K562 (cell line): Measurements from ENCODE around the gene SUPT20H. TPM values are rescaled to one million over a fixed set of nuclear protein-coding genes. Genes with fewer than 3 reads are reported as not detected.
A peak's percentile ranks its signal among the peaks of the same experiment; 100 is the strongest.

ENCODE experiments used
- CXXC5 ChIP-seq: fragments of 250-450 bp; sonication (Bioruptor Pico); IDR thresholded peaks from 2 replicates; pipeline ENCODE4 v1.8.0; 2022; ENCODE audit warnings: inconsistent platforms, mild to moderate bottlenecking, moderate library complexity
- EP400 ChIP-seq: fragments of 450-650 bp; IDR thresholded peaks from 2 replicates; pipeline ENCODE4 v1.6.1; 2017; ENCODE audit warnings: antibody characterized with exemption, mild to moderate bottlenecking, moderate library complexity
- GABPB1 ChIP-seq: sonication (generic); formaldehyde crosslinking; IDR thresholded peaks from 2 replicates; pipeline ENCODE4 v1.8.0; 2022; ENCODE audit warnings: mild to moderate bottlenecking, missing genetic modification reagents
- NFE2L1 ChIP-seq: fragments of 450-650 bp; IDR thresholded peaks from 2 replicates; pipeline ENCODE4 v1.6.1; 2016; ENCODE audit warnings: missing genetic modification characterization, low read depth, mild to moderate bottlenecking, missing compliant biosample characterization, moderate library complexity, borderline replicate concordance
- POLR2G ChIP-seq: fragments of 200-400 bp; formaldehyde crosslinking; IDR thresholded peaks from 2 replicates; pipeline ENCODE4 v1.6.1; 2017; ENCODE audit warnings: low read depth, mild to moderate bottlenecking, antibody characterized with exemption, low read length, moderate library complexity
- PTBP1 ChIP-seq: fragments of 200-400 bp; formaldehyde crosslinking; IDR thresholded peaks from 2 replicates; pipeline ENCODE4 v1.6.1; 2017; ENCODE audit warnings: low read depth, low read length
- RERE ChIP-seq: sonication (generic); formaldehyde crosslinking; IDR thresholded peaks from 2 replicates; pipeline ENCODE4 v1.8.0; 2023; ENCODE audit warnings: missing genetic modification reagents, mild to moderate bottlenecking, borderline replicate concordance
- SAFB2 ChIP-seq: fragments of 200-400 bp; formaldehyde crosslinking; IDR thresholded peaks from 2 replicates; pipeline ENCODE4 v1.6.1; 2018; ENCODE audit warnings: borderline replicate concordance, low read length, low read depth, moderate library complexity; ENCODE audit not compliant: severe bottlenecking
- TARDBP ChIP-seq: fragments of 450-650 bp; IDR thresholded peaks from 2 replicates; pipeline ENCODE4 v1.6.1; 2016
- TOE1 ChIP-seq, 2 experiments: fragments of 450-650 bp in 1 of 2; sonication (generic) in 1 of 2; formaldehyde crosslinking in 1 of 2; IDR thresholded peaks; 2 replicates each; pipeline versions ENCODE4 v1.7.1 to v1.8.0; 2016 to 2022; ENCODE audit warnings: borderline replicate concordance in 2 of 2, mild to moderate bottlenecking in 2 of 2, antibody characterized with exemption in 1 of 2, inconsistent platforms in 1 of 2, low read depth in 1 of 2, missing genetic modification reagents in 1 of 2, moderate library complexity in 1 of 2
- ZNF143 ChIP-seq: sonication (generic); formaldehyde crosslinking; IDR thresholded peaks from 2 replicates; pipeline ENCODE4 v1.9.0; 2022; ENCODE audit warnings: mild to moderate bottlenecking, missing genetic modification reagents
- ZNF316 ChIP-seq: fragments of 450-650 bp; IDR thresholded peaks from 2 replicates; pipeline ENCODE4 v1.6.1; 2016
- ZNF707 ChIP-seq: fragments of 250-450 bp; sonication (Bioruptor Pico); conservative IDR thresholded peaks from 2 replicates; pipeline ENCODE4 v1.8.0; 2022; ENCODE audit warnings: inconsistent platforms, mild to moderate bottlenecking, moderate library complexity
- polyA plus RNA-seq, 8 experiments: library from polyadenylated mRNA; depleted of rRNA in 4 of 8; stranded (reverse) in 5 of 8; unstranded in 3 of 8; fragments of >200 nt; fragmentation: Nextera tagmentation in 2 of 8; fragmentation: Illumina TruSeq in 1 of 8; extraction: Ambion mirVana in 2 of 8; extraction: Trizol in 1 of 8; gene quantifications; 2 replicates each; pipeline versions ENCODE4 v1.2.1 to v1.2.3, GENCODE V29; 2011 to 2014; ENCODE audit warnings: inconsistent platforms in 1 of 8, missing spikeins in 1 of 8
- total RNA-seq, 7 experiments: library from RNA; depleted of rRNA in 6 of 7; stranded (reverse); fragments of >200 nt in 6 of 7; fragmentation: Illumina TruSeq in 2 of 7; extraction: Trizol in 2 of 7; gene quantifications; 2 replicates each; pipeline versions ENCODE4 v1.2.1 to v1.2.3, GENCODE V29; 2011 to 2021; ENCODE audit warnings: low replicate concordance in 1 of 7
- TF ChIP-seq, protein P1 (sequence below): fragments of 450-650 bp; IDR thresholded peaks from 2 replicates; pipeline ENCODE4 v1.6.1; 2017; ENCODE audit warnings: mild to moderate bottlenecking, moderate library complexity
- TF ChIP-seq, protein P2 (sequence below): sonication (generic); formaldehyde crosslinking; IDR thresholded peaks from 2 replicates; pipeline ENCODE4 v1.9.0; 2022; ENCODE audit warnings: mild to moderate bottlenecking, missing genetic modification reagents

SUPT20H gene
- total and polyA plus RNA-seq, 9 of the 15 experiments (the other 6 are each of a cell fraction or from before 2014, with no cell fraction given), result 11.4 to 71.8 (median 31.7) TPM

DNA sequence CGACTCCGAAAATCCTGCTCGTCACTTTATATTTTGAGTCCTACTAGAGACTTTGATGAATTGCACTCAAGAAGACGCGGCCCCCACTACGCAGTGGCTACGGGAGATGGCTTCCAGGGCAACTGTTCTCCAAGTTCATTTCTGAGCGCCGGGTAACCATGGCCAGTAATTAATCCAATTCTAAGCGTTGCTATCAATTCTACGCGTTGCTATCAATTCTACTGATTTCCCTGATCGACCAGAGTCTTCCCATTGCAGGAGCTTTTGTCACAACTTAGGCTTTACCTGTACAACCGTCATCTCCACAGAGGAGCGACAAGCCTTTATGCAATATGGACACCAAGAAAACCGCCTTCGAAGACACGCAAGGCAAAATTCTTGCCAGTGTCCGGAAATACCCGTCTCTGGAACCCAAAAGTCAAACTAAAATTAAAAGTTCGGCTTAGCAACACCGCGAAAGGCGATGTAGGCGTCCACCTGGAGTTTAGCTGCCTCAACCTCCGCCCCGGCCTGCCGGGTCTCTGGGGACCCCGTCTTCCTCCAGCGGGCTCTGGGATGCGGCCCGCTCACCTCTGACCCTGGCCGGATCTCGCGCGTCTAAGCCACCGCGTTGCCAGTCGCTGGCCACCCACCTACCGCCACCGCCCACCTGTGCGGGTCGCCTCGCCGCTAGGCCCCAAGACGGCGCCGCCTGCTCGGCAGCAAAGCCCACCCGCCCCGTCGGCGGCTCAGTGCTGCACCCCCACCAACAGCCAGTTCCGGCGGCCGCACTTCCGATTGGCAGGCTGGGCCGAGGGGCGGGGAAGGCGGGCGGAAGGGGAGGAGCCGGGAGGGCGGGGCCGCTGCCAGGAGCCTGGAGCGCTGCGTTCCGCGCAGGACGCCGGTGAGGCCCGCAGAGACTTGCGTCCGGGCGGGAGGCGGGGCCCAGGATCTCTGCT lies at the start of gene SUPT20H (continued):
- TF ChIP-seq RERE (no peak), ZNF143 (CRISPR knock-in tag) (no peak), TARDBP (no peak), PTBP1 (no peak), NFE2L1 (tag) (no peak), ZNF707 (CRISPR knock-in tag) (no peak), ZNF316 (no peak), CXXC5 (CRISPR knock-in tag) (peak; percentile 75), POLR2G (peak; percentile 88), EP400 (peak; percentile 53; the same call in 1 of the 2 replicates), SAFB2 (no peak), TOE1 (IDR thresholded peaks at IDR 0.05; ENCODE audit: borderline replicate concordance) (no peak), TOE1 (CRISPR knock-in tag; IDR thresholded peaks at IDR 0.05; ENCODE audit: borderline replicate concordance, low read depth) (no peak), GABPB1 (CRISPR knock-in tag) (peak; percentile 88)
- TF ChIP-seq, protein P1, sequence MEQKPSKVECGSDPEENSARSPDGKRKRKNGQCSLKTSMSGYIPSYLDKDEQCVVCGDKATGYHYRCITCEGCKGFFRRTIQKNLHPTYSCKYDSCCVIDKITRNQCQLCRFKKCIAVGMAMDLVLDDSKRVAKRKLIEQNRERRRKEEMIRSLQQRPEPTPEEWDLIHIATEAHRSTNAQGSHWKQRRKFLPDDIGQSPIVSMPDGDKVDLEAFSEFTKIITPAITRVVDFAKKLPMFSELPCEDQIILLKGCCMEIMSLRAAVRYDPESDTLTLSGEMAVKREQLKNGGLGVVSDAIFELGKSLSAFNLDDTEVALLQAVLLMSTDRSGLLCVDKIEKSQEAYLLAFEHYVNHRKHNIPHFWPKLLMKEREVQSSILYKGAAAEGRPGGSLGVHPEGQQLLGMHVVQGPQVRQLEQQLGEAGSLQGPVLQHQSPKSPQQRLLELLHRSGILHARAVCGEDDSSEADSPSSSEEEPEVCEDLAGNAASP, result no peak
- TF ChIP-seq, protein P2, sequence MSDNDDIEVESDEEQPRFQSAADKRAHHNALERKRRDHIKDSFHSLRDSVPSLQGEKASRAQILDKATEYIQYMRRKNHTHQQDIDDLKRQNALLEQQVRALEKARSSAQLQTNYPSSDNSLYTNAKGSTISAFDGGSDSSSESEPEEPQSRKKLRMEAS (CRISPR knock-in tag), result peak; percentile 43; the same call in 1 of the 2 replicates
